GM19463 (cell line): ENCODE data around the gene MCCC1.
A peak's percentile ranks its signal among the peaks of the same experiment; 100 is the strongest.
"Not testable (repeated sequence)": the region's sequence is repeated elsewhere in the genome, so short reads cannot be mapped to it uniquely, and the experiment has no call there.

Source experiments
- ATAC-seq: cut with Tn5 transposase; IDR thresholded peaks from one replicate; pipeline ENCODE4 v1.9.1; 2021; ENCODE audit warnings: mild to moderate bottlenecking, moderate library complexity; ENCODE audit not compliant: unreplicated experiment

The MCCC1 gene

DNA sequence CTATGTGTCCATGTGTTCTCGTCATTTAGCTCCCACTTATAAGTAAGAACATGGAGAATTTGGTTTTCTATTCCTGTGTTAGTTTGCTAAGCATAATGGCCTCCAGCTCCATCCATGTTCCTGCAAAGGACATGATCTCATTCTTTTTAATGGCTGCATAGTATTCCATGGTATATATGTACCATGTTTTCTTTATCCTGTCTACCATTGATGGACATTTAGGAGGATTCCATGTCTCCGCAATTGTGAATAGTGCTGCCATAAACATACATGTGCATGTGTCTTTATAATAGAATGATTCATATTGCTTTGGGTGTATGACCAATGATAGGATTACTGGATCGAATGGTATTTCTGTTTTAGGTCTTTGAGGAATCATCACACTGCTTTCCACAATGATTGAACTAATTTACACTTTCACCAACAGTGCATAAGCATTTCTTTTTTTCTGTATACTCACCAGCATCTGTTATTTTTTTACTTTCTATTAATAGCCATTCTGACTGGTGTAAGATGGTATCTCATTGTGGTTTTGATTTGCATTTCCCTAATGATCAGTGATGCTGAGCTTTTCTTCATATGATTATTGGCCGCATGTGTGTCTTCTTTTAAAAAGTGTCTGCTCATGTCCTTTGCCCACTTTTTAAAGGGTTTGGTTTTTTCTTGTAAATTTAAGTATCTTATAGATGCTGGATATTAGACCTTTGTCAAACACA, 105.7 kb downstream of the MCCC1 start:
- not testable (repeated sequence) for ATAC-seq

DNA sequence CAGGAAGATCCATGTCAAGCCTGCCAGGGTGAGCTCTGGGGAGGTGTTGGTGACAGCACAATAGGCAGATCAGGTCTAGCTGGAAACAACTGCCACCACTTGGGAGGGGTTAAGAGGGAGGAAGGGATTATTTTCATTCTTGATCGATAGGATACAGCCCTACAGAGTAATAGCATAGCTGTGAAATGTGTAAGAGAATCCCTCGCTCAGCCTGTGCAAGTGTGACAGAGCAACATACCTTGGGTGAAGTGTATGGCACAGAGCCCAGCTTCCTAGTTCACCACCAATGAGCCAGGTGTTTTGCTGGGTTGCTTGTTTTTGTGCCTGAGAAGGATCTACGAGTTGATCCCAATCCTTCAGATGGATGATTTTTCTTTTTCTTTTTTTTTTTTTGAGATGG, 109.7 kb downstream of the MCCC1 start:
- ATAC-seq = no peak

DNA sequence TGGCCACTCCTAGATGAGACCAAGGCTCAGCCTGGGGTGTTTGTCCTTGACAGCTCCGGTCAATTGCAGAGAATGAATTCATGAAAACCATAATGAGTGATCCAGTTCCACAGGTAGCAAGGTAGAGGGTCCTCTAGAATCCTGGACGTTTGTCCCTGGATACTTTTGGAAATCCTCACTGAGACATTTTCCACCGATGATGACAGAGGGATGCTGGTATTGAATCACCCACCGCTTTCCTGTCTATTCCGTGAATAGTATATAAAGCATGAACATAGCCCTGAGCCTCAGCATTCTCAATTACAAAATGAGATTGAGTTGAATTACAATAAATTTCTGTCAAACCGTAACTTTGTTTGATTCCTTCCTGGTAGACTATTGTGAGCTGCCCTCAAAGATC, 113.3 kb downstream of the MCCC1 start:
- ATAC-seq = no peak

DNA sequence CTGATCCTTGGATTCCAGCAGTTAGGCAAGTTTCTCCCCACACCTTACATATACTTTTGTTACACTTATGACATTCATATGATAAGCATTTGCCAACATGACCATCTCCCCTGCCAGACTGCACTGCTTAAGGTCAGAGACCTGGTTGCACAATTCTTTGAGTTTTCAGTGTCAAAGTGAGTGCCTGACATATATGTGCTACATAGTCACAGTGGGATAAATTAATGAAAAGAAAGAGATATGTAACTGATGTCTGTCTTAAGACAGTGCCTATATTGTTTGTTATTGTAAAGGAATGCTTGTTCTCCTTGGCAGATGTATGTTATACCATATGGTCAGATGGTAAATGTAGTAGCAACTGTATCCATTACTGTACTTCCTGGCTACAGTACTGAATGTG, 115.4 kb downstream of the MCCC1 start:
- ATAC-seq = no peak

GRCh38 chr3:182981038-182981380, 118.3 kb downstream of the MCCC1 start:
- ATAC-seq = no peak

DNA sequence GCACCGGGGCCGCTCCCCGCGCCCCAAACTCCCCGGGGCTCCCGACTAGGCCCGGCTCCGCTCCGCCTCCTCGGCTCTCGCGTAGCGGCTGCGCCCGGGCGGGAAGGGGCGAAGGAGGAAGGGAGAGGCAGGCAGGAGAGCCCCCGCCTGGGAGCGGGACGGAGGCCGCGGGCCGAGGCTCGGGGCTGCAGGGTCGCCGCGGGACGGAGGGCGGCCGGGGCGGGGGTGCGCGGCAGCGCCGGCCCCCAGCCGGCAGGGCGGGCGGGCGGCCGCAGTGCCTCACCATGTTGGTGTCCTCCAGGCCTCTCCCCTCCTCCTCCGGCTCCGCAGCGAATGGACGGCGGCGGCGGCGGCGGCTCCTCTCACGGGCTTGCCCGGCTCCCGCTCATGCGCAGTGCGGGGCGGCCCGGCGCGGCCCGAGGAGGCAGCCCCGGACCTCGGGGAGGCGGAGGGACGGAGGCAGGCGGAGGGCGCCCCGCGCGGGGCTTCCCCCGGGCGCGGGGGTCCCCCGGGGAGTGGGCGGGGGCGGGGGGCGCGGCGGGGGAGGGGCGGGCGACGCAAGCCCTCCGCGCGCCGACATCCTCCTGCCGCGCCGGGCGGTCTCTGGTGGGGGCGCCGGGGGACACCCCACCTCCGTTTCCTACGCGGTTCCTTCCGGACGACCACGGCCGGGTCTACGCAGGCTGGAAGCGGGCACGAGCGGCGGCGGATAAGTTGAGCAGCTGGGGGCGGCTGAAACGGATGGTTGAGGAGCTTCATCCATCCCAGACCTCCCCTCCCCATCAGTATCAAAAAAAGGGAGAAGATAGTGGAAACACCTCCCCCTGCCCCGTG, 118.9 kb downstream of the MCCC1 start, which contains the start of gene DCUN1D1:
Gene DCUN1D1 (minus strand): TSS at position 335 of the 834 bp plus-strand sequence. CDS start 49 bp downstream, at position 286.
- ATAC-seq = peak; percentile 92

- ATAC-seq = peak; percentile 5
These were observed 119.6 kb downstream of the MCCC1 start for GRCh38 chr3:182979674-182980191.

DNA sequence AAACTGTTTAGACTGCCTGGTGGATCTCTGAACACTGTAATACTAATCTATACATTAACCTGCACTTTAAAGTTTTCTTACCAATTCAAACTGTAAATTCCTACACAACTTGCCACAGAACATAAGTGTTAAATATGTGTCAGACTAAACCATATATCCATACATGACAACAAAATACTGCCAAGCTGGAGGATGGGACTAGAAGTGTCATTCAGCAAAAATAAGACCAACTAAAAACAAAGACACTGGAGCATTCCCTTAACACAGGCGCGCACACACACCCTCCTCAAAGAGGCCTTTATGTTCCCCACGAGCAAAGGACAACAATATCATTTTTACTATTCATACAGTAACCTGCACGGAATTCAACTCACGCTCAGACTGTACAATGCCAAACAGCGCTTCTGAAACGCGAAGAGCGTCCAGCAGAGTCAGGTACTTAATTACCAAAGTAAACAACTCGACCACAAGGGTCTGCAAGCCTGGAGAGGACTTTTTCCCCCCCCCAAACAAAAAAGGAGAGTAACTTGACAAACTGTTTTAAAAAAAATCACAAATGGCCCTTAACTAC, 120.1 kb downstream of the MCCC1 start:
- no peak for ATAC-seq

DNA sequence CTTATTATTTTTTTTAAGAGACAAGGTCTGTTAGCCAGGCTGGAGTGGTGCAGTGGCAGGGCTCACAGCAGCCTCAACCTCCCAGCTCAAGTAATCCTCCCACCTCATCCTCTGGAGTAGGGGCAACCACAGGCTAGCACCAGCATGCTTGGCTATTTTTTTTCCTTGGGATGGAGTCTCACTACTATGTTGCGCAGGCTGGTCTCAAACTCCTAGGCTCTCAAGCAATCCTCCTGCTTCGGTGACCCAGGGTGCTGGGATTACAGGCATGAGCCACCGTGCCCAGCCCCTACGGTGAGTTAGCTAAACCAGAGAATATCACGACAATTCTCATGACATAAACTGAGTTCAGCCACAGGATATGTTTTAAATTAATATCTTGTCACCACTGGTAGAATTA, 120.9 kb downstream of the MCCC1 start:
- ATAC-seq = no peak

- no peak for ATAC-seq
These were observed 126.2 kb downstream of the MCCC1 start for GRCh38 chr3:182973047-182973446.

- ATAC-seq = no peak
These were observed 126.9 kb downstream of the MCCC1 start for GRCh38 chr3:182972387-182972786.

- peak; percentile 37 for ATAC-seq
These were observed 127.7 kb downstream of the MCCC1 start for GRCh38 chr3:182971637-182972036.

GRCh38 chr3:182970811-182971418, 128.4 kb downstream of the MCCC1 start:
- ATAC-seq = no peak

DNA sequence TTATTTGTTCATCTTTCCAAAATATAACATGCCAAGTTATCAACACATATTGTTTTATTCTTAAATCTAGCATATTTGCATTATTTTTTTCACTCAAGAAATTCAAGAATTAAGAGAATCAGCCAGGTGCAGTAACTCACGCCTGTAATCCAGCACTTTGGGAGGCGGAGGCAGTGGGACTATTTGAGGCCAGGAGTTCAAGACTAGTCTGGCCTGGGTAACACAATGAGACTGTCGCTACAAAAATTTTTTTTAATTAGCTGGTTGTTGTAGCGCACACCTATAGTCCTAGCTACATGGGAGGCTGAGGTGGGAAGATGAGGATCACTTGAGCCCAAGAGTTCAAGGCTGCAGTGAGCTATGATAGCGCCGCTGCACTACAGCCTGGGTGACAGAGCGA, 129.4 kb downstream of the MCCC1 start:
- no peak for ATAC-seq

- ATAC-seq = no peak
These were observed 130.0 kb downstream of the MCCC1 start for GRCh38 chr3:182969277-182969676.

GRCh38 chr3:182967218-182968204, 131.8 kb downstream of the MCCC1 start:
- peak; percentile 59 for ATAC-seq

DNA sequence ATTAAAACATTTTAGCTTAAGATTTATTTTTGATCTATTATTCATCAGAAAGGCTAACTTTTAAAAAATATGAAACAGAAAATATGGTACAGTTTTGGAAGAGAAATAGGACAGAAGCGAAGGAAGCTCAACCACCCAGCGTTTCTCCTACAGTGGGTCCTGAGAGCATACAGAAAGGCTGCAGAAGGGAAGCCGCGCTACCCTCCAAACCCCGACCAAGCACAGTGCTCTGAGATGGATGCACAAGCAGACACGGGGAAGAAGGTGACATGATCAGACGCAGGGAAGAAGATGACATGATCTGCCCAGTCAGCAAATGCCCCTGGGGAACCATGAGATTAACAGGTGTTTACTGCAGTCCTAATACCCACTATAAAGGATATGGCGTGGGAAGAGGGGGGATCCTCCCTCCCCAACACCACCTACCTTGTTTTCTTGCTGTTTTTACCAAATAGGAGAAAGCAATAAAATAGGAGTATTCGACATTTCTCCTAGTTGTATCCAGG, 133.4 kb downstream of the MCCC1 start:
- no peak for ATAC-seq
